ENCODE results near the gene PADI3.

Gene PADI3

GRCh38 chr1:17276568-17276967 is 27.7 kb downstream of the PADI3 start:
- no peak for DNase-seq

- no peak for DNase-seq
These were observed 28.7 kb downstream of the PADI3 start for GRCh38 chr1:17277511-17278159.

GRCh38 chr1:17278996-17279830 is 30.3 kb downstream of the PADI3 start:
- no peak for DNase-seq

GRCh38 chr1:17280436-17280835 is 31.5 kb downstream of the PADI3 start:
- DNase-seq, result no peak

- no peak for DNase-seq
These were observed 32.0 kb downstream of the PADI3 start for GRCh38 chr1:17280894-17281293.

GRCh38 chr1:17281775-17282181 is 32.9 kb downstream of the PADI3 start:
- no peak for DNase-seq

- no peak for DNase-seq
These were observed 33.9 kb downstream of the PADI3 start for GRCh38 chr1:17282836-17283235.

- DNase-seq, result no peak
These were observed 37.7 kb downstream of the PADI3 start for GRCh38 chr1:17286646-17287045.

- DNase-seq, result no peak
These were observed 38.4 kb downstream of the PADI3 start for GRCh38 chr1:17287130-17287776.

GRCh38 chr1:17289721-17290120 is 40.8 kb downstream of the PADI3 start:
- DNase-seq, result no peak

- no peak for DNase-seq
These were observed 41.7 kb downstream of the PADI3 start for GRCh38 chr1:17290553-17290952.

- no peak for DNase-seq
These were observed 43.6 kb downstream of the PADI3 start for GRCh38 chr1:17292299-17293160.

- no peak for DNase-seq
These were observed 45.0 kb downstream of the PADI3 start for GRCh38 chr1:17293681-17294425.

GRCh38 chr1:17295292-17295691 is 46.4 kb downstream of the PADI3 start:
- DNase-seq, result no peak

GRCh38 chr1:17296086-17296485 is 47.2 kb downstream of the PADI3 start:
- DNase-seq, result no peak

GRCh38 chr1:17297991-17298390 is 49.1 kb downstream of the PADI3 start:
- DNase-seq, result no peak

- no peak for DNase-seq
These were observed 52.9 kb downstream of the PADI3 start for GRCh38 chr1:17301767-17302166.

GRCh38 chr1:17304151-17304825 is 55.4 kb downstream of the PADI3 start:
- no peak for DNase-seq

- no peak for DNase-seq
These were observed 55.9 kb downstream of the PADI3 start for GRCh38 chr1:17304826-17305175.

- no peak for DNase-seq
These were observed 56.7 kb downstream of the PADI3 start for GRCh38 chr1:17305576-17306095.

GRCh38 chr1:17306407-17306806 is 57.5 kb downstream of the PADI3 start:
- no peak for DNase-seq

All from activated CD4-positive, alpha-beta T cell treated with anti-CD3 and anti-CD28 coated beads, Interleukin-2, amount 50 U/mL, for 4 hours (primary cell).